ENCODE data around the gene SH3RF3. TPM values are rescaled to one million over a fixed set of nuclear protein-coding genes. Genes with fewer than 3 reads are reported as not detected.

Gene SH3RF3
- total RNA-seq, 2 donors from 2014 or later: 1.3 to 2.7 TPM

DNA sequence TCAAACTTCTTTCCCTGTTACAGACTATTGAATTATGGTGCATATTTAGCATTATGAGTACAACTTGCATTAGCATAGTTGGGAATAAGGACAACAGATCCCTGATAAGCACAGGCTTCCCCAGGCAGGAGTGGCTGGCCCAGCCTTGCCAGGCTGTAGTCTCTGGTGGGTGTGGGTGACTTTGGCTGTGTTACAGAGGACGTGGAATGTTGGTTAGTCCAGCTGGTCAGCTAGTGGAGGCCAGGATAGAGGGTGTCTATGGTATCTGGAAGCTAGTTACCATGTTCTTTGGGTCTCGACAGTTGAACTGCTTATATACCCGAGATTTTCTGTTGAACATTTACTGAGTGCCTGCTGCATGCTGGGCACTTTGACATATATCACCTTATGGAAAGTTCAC is 4.7 kb downstream of the SH3RF3 start:
- DNase-seq (no peak), ATAC-seq (no peak)
- intact Hi-C loops (cut with DNase I, micrococcal nuclease): no loop called here

DNA sequence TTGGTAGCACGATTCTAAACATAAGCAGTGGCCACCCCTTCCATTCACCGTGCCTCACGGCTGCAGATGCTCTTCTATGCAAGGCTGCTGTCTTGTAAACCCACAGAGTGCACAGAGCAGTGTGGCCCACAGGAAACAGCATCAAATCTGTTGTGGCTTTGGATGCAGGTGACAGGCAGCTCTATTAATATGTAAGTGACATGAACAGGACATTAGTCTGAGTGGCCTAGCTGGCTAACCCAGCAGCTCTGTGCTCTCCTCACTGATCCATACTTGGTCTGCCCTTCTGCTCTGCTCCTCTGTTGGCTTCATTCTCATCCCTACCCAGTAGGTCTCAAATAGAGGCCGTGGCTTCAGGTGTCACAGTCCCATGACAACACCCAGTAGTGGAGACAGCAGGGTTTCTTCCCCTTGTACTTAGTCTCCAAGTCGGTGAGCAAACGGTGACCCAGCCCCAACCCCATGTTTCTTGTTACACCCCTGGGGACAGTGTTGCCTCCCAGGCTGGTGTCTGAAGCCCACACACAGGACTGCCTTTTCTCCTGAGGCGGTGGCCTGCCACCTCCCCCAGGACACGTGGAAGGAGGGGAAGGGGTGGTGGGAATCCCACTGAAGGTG is 5.8 kb downstream of the SH3RF3 start:
- intact Hi-C loops (cut with DNase I, micrococcal nuclease): no loop called here
- DNase-seq (no peak), ATAC-seq (no peak)

DNA sequence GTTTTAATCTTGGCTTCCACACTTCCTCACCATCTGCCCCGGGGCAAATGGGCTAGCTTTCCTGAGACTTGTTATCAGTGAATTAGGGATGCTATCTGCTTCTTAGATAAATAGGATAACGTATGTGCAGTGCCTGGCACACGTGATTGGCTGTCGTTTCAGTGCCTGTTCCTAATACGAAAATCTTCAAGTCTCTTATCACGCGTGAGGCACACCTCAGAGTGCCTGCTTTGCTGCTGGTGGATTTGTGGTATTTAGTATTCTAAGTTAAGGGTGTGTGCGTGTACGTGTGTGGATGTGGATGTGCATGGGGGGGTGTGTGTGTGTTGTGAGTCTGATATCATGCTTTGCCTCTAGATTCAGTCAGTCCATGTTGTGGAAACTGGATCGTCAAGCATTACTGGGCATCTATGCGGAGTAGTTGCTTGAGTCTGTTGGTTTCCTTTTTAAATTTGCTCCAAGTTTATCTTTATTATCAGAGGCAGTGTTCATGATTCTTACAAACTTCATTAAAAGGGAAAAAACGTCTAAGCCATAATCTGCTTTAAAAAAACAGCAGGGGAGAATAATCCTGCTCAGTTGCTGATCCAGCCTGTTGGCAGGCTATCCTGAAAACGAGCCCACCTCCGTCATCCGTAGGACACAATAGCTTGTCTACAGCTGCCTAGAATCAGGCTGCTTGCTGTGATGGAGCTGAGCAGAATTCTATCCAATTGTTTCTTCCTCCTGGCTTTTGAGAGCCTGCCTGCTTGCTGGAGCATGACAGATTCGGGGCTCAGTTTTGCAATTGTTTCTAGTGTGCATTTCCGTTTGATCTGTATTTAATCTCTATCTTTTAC is 6.6 kb downstream of the SH3RF3 start:
- no peak for ATAC-seq

DNA sequence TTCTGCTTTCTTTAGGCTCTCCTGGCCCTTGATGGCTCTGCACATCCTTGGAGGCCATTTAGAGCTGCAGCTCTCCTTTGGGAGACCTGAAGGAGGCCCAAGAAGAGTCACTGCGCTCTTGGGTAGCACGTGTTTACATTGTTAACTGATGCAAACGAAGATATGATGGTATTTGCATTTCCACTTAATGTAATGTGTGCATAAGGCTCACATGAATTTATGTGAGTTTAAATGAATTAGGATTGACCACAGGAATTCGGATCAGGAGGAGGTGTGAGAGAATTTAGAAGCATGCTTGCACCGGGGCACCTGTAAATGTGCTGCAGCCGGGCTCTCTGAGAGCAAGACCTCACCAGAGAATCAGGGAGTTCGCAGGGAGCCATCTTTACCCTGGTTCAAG is 7.5 kb downstream of the SH3RF3 start:
- intact Hi-C loops (cut with DNase I, micrococcal nuclease): no loop called here
- no peak for ATAC-seq
- DNase-seq: no peak

More for the DNA sequence above, 6.6 kb downstream of the SH3RF3 start:
- intact Hi-C loops (cut with DNase I, micrococcal nuclease): no loop called here
- no peak for DNase-seq

DNA sequence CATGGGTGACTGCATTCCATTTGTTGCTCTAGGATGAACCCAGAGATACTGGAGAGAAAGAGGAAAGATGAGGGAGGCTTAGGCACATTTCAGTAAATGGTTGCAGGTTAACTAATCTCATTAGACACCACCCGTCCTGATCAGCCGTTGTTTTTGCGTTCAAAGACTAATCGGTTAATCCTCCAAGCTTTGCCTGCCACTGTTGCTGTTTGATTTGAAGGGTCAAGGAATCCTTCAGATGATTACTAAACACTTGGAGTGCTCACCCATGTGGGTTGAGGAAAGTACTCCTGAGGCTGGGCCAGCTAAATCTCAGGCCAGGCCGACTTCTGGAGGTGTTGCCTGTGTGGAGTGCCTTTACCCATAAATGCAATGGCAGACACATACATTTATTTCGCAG is 8.6 kb downstream of the SH3RF3 start:
- intact Hi-C loops (cut with DNase I, micrococcal nuclease): no loop called here
- no peak for DNase-seq
- no peak for ATAC-seq

DNA sequence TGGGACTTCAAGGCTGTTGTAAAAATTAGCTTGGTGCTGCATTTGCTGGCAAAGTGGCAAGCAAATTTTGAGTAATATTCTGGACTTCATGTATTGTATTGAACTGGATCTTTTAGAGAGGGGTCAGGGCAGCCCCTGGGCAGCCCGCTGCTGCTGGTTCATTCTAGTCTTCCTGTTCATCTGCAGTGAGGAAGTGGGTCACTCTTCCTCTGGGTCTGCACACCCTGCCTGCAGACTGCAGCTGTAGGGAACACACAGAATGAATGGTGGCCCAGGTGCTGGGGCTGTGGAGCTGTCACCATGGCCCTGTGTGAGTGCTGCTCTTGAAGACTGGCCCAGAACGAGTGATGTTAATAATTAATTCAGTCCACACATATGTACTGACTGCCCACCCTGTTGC is 9.4 kb downstream of the SH3RF3 start:
- intact Hi-C loops (cut with DNase I, micrococcal nuclease): no loop called here
- DNase-seq (no peak), ATAC-seq (no peak)

DNA sequence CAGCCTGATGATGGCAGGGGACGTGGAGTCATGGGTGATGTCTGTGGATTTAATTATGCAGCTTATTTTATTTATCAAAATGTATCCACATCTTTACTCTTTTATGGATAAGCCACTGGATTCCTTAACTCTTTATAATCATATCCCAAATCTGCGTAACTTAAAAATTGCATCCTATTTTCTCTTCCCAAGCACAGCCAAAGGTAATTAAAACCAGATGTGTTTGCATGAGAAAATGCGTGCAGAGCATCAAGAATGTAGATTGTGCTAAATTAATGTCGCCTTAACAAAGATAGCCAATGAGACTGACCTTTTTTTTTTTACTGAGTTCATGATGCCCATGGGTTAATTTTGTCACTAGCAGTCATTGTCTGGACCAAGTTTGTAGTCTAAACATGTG is 10.0 kb downstream of the SH3RF3 start:
- intact Hi-C loops (cut with DNase I, micrococcal nuclease): no loop called here
- no peak for DNase-seq
- no peak for ATAC-seq

DNA sequence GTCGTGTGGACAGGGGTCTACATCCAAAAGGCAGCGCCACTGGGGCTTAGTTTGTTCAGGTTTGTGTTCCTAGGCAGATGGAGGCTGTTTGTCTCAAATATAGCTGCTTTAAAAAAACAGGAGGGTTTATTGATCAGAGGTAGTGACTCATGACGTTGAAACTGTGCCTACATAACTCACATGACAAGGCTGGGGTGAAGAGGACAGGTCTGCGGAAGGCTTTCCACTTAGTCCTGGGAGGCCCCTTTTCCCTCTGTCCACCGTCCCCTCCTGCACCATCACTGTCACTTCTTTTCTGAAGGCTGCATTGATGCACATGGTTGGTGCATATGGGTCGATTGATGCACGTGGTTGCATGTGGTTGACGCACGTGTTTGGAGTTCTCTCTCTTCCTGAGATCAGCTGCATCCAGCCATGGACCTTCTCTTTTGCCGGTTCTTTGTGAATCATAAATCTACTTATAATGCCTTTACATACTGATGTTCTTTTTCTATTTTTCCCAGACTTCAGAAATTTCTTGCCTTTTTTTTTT is 10.9 kb downstream of the SH3RF3 start:
- DNase-seq (no peak), ATAC-seq (no peak)
- intact Hi-C loops (cut with DNase I, micrococcal nuclease): no loop called here

DNA sequence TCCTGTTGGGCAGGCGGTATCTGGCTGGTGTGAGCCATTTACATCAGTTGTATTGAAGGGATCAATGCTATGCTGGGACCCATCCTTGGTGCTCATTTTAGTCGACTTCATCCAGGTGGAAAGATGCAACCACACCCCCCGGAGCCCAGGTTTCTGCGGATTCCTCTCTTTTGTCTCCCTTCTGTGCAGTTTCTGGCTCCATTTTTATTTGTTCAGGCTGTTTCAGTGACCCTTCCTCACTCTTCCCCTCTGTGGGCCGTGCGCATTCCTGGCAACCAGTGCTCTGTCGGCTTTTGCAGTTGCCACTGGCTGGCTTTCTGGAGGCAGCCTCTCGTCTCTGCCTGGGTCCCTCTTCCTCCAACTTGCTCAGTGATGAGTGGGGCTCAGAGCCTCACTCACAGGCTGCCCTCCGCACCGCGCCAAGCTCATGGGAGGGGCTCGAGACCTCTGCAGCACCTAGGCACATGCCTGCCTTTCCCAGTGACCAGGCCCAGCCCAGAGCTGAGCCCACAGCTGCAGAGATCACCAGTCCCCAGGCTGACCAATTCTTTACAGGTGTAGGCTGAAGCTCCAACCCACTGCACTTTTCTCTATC is 12.1 kb downstream of the SH3RF3 start:
- intact Hi-C loops (cut with DNase I, micrococcal nuclease): no loop called here
- no peak for ATAC-seq
- DNase-seq: no peak

DNA sequence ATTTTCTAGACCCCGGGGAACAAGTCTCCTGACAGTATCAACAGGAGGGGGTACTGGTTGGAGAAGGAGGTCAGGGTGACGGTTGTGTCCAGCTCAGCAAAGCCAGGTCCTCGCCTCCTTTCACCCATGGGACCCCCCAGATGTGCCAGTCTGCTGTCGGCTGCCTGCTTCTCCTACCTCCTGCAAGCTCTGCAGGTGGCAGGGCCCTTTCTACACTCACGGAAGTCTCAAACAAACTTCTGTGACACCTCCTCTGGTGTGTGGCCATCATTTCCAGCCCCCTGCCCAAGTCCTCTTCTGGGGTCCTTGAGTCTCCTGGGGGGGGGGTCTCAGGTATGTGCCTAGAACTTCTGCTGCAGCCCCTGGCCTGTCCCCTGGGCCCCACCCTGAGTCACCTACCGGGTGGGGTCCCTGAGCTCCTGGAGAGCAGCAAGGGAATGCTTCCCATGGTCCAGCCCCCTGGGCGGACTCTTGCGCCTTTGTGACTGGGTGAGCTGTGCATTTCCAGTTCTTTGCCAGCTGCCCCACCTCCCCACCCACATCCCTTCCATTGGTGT is 12.8 kb downstream of the SH3RF3 start:
- intact Hi-C loops (cut with DNase I, micrococcal nuclease): no loop called here
- ATAC-seq: no peak
- no peak for DNase-seq

DNA sequence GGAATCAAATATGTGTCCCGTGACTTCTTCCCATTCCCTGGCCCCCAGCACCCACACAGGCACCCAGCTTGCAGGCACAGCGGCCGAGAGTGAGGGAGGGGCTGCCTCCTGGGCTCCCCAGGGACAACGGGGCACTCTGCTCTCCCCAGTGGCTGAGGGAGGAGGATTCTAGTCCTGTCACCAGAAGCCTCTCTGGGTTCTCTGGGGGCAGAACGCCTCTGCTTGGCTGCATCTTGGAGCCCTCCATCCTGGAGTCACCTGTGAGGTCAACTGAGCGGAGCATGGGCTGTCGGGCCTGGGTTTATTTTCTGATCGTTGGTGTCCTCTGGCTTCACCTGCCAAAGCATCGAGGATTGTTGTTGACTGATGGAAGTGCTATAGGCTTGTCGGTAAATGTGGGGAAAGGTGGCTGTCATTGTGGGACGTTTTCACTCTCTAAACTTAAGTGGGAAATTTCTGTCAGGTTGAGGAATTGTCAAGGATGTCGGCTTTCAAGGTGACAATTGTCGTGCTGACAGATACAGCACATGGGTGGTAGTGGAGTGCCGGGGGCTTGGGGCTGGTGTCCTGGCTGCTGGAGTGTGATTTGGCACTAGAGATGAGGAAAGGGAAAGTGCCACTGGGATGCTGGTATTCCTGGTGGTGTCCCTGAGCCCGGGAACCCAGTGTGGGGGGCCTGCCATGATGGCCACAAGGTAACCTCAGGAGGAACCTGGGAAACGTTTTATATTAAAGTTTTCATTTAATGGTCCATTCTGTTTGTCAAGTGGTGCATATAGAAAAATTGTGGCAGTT is 13.6 kb downstream of the SH3RF3 start:
- ATAC-seq: no peak
- intact Hi-C loops (cut with DNase I, micrococcal nuclease): no loop called here
- no peak for DNase-seq

DNA sequence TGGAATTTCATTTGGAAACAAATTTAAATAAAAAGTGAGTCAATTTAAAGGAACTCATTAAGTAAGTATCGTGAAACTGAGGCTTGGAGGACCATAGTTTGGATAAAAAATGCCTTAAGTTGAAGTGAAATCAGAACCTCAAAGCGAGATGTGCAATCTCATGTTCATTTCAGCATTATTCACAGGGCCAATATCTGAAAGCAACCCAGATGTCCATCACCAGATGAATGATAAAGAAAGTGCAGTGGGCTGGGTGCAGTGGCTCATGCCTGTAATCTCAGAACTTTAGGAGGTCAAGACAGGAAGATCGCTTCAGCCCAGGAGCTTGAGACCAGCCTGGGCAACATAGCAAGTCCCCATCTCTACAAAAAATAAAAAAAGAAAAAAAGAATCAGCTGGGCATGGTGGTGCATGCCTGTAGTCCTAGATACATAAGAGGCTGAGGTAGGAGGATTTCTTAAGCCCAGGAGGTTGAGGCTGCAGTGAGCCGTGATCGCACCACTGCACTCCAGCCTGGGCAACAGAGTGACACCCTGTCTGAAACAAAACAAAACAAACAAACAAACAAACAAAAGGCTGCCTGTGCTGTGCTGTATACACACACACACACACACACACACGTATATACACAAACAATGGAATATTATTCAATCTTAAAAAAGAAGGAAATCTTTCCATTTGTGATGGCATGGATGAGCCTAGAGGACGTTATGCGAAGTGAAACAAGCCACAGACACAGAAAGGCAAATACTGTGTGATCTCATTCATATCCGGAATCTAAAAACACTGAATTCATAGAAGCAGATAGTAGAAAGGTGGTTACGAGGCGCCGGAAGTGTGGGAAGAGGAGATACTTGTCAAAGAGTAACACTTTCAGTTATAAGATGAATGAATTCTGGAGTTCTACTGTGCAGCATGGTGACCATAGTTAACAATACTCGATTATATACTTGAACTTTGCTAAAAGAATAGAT is 14.5 kb downstream of the SH3RF3 start:
- intact Hi-C loops (cut with DNase I, micrococcal nuclease): no loop called here
- ATAC-seq (no peak), DNase-seq (no peak)

DNA sequence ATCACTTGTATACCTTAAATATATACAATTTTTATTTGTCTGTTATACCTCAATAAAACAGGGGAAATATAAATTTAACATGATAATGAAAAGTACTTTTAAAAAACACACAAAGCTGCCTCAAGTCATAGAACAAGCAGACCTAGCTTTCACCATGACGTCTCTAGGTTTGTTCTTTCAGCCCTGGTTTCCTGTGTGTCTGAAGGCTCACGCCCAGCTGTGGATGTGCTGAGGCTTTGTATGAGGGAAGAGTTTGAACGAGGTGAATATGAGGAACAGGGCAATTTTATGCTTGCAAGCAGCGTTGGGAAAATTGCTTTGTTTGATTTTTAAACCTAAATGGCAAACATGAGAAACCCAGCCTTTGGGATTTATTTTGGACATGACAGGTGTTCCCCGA is 15.3 kb downstream of the SH3RF3 start:
- intact Hi-C loops (cut with DNase I, micrococcal nuclease): no loop called here
- ATAC-seq (no peak), DNase-seq (no peak)

DNA sequence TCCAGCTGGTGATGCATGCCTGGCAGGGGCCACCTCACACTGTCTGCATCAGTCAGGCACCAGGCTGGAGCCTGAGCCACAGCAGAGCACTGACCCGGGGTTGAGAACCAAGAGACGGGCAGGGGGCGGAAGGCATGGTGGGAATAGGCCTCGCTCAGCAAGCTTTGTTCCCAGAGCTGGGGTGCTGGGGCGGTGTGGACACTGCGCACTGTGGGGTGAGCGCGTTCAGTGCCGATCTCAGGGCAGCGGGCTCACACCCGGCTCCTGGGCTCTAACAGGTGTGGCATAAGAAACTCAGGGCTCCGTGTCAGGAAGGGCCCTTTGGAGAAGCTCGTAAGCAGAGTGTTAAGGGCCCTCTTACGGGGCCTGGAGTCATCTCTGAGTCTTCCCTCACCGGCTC is 15.7 kb downstream of the SH3RF3 start:
- no peak for ATAC-seq
- no peak for DNase-seq
- intact Hi-C loops (cut with DNase I, micrococcal nuclease): no loop called here

DNA sequence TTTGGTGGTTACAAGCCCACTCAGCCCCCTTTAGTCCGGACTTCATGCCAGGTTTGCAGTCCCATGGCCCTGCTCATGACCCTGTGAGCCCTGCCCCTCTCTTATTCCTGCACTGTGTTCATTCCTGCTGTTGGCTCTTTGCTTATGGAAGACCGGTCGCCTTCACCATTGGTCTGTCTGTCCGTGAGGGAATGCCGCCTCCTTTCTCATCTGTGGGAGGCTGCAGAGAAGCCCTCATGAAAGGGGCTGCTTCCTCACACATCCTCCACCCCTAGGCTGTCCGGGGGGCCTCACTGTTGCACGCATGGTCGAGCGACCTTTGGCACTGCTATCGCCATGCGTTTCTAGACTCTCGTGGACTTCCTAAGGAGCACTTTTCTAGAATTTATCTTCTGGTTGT is 16.3 kb downstream of the SH3RF3 start:
- intact Hi-C loops (cut with DNase I, micrococcal nuclease): no loop called here
- DNase-seq (no peak), ATAC-seq (no peak)

DNA sequence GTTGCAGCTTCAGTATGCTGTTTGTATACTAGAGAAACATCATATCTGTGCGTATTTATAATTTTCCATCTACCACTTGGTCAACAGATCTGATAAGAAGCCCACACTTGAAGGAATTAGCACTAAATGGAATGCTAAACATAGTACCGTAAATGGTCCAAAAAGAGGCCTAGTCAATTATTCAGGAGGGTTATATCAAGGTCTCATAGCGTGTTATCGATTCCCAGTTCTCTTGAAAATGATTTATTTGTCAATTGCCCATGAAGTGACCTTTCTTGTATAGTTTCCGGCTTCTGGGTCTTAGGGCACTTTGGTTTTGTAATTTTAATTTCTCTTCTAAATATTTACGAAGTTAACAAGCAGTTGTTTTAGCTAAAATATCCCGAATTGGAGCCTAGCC is 18.4 kb downstream of the SH3RF3 start:
- DNase-seq (no peak), ATAC-seq (no peak)
- intact Hi-C loops (cut with DNase I, micrococcal nuclease): no loop called here

DNA sequence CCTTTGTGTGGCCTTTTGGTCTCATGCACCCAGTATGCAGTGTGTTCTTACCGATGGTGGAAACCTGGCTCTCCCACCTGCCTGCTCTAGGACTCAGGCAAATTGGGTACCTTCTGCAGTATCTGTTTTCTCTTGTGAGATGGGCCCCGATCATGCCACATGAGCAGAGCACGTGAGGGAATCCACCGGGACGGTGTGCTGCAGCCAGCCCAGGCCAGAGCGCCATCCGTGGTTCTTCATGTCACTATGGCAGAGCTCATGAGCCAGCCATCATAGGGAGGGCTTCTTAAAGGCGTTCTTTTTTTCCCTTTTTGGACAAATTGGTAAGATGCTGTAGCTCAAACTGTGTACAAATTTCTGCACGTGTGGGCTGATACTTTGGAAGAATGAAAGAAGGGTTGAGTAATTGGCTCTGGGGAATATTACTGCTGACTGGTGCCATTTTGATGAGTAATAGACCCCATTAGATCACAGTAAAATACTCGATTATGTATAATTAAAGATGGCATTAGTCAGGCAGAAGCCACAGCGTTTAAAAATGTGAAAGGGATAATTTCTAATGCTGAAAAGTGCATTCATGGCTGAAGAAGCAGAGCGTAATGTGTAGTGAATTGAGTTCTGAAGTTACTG is 19.2 kb downstream of the SH3RF3 start:
- no peak for ATAC-seq
- DNase-seq: no peak
- intact Hi-C loops (cut with DNase I, micrococcal nuclease): no loop called here

Data from left colon (tissue), 2 donors.